ENCODE data around the gene FKBP15.

DNA sequence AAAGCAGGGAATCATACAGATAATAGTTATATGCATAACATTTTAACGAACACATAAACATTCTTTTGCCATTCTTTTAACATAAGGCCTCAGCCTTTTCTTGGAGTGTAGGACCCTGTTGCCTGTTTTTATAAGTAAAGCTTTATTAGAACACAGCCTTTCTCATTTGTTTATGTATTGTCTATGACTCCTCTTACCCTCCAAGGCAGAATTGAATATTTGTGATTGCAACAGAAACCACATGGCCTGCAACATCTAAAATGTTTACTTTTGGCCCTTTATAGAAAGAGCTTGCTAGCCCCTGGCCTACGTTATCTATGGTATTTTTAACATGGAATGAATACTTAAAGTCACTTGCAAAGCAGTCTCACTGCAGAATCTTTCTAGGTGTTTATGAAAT lies 2.9 kb upstream of the FKBP15 start:
- TF ChIP-seq, protein P1, sequence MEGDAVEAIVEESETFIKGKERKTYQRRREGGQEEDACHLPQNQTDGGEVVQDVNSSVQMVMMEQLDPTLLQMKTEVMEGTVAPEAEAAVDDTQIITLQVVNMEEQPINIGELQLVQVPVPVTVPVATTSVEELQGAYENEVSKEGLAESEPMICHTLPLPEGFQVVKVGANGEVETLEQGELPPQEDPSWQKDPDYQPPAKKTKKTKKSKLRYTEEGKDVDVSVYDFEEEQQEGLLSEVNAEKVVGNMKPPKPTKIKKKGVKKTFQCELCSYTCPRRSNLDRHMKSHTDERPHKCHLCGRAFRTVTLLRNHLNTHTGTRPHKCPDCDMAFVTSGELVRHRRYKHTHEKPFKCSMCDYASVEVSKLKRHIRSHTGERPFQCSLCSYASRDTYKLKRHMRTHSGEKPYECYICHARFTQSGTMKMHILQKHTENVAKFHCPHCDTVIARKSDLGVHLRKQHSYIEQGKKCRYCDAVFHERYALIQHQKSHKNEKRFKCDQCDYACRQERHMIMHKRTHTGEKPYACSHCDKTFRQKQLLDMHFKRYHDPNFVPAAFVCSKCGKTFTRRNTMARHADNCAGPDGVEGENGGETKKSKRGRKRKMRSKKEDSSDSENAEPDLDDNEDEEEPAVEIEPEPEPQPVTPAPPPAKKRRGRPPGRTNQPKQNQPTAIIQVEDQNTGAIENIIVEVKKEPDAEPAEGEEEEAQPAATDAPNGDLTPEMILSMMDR (IDR thresholded peaks at IDR 0.05), result no peak
- TF ChIP-seq POLR2AphosphoS5 (IDR thresholded peaks at IDR 0.05), result no peak
